Liver (tissue), 3 donors: Measurements from ENCODE around the gene SLC25A26.

Experiments
- FOXA1 ChIP-seq: IDR thresholded peaks from 2 replicates; pipeline ENCODE4 v1.6.1; 2016; ENCODE audit warnings: antibody characterized with exemption
- HNF4A ChIP-seq, 2 donors: conservative IDR thresholded peaks; 2 replicates each; pipeline ENCODE4 v1.6.1; 2016; ENCODE audit warnings: antibody characterized with exemption in 2 of 2, mild to moderate bottlenecking in 2 of 2
- RAD21 ChIP-seq, 2 donors: IDR thresholded peaks; 2 replicates each; pipeline ENCODE4 v1.6.1; 2016; ENCODE audit warnings: antibody characterized with exemption in 2 of 2, mild to moderate bottlenecking in 2 of 2
- TAF1 ChIP-seq: conservative IDR thresholded peaks from 2 replicates; pipeline ENCODE4 v1.6.1; 2016; ENCODE audit warnings: antibody characterized with exemption, mild to moderate bottlenecking
- TF ChIP-seq, protein P1 (sequence below): fragments of 150-350 bp; IDR thresholded peaks from 2 replicates; pipeline ENCODE4 v1.5.1; 2017; ENCODE audit warnings: improper control_type of control experiment, low read depth, low read length; ENCODE audit not compliant: missing input control
- TF ChIP-seq, protein P2 (sequence below): IDR thresholded peaks from 2 replicates; pipeline ENCODE4 v1.6.1; 2016; ENCODE audit warnings: antibody characterized with exemption
- donor health status: healthy.
- donor health status: healthy.

DNA sequence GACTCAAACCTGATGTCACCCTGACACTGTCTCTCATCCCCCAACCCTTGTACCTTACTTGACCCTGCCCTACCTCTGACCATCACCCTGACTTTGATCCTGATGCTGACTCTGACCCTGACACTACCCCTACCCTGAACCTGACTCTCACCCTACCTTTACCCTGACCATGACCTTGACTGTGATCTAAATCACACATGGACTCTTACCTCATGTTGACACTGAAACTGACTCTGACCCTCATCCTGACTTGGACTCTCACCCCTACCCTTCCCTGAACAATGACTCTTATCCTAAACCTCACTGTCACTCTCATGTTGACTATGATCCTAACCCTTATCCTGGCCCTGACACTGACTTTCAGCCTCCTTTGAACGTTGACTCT lies 21.7 kb upstream of the SLC25A26 start:
- TF ChIP-seq, protein P1, sequence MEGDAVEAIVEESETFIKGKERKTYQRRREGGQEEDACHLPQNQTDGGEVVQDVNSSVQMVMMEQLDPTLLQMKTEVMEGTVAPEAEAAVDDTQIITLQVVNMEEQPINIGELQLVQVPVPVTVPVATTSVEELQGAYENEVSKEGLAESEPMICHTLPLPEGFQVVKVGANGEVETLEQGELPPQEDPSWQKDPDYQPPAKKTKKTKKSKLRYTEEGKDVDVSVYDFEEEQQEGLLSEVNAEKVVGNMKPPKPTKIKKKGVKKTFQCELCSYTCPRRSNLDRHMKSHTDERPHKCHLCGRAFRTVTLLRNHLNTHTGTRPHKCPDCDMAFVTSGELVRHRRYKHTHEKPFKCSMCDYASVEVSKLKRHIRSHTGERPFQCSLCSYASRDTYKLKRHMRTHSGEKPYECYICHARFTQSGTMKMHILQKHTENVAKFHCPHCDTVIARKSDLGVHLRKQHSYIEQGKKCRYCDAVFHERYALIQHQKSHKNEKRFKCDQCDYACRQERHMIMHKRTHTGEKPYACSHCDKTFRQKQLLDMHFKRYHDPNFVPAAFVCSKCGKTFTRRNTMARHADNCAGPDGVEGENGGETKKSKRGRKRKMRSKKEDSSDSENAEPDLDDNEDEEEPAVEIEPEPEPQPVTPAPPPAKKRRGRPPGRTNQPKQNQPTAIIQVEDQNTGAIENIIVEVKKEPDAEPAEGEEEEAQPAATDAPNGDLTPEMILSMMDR: no peak
- TF ChIP-seq FOXA1 (no peak), TAF1 (no peak), HNF4A (conservative IDR thresholded peaks at IDR 0.05) (peak; percentile 55 to 72), RAD21 (IDR thresholded peaks at IDR 0.05) (no peak)
- TF ChIP-seq, protein P2, sequence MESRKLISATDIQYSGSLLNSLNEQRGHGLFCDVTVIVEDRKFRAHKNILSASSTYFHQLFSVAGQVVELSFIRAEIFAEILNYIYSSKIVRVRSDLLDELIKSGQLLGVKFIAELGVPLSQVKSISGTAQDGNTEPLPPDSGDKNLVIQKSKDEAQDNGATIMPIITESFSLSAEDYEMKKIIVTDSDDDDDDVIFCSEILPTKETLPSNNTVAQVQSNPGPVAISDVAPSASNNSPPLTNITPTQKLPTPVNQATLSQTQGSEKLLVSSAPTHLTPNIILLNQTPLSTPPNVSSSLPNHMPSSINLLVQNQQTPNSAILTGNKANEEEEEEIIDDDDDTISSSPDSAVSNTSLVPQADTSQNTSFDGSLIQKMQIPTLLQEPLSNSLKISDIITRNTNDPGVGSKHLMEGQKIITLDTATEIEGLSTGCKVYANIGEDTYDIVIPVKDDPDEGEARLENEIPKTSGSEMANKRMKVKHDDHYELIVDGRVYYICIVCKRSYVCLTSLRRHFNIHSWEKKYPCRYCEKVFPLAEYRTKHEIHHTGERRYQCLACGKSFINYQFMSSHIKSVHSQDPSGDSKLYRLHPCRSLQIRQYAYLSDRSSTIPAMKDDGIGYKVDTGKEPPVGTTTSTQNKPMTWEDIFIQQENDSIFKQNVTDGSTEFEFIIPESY: no peak
